ENCODE results near the gene ASF1B.
A peak's percentile ranks its signal among the peaks of the same experiment; 100 is the strongest.
"Not testable (repeated sequence)": the region's sequence is repeated elsewhere in the genome, so short reads cannot be mapped to it uniquely, and the experiment has no call there.

Gene ASF1B

DNA sequence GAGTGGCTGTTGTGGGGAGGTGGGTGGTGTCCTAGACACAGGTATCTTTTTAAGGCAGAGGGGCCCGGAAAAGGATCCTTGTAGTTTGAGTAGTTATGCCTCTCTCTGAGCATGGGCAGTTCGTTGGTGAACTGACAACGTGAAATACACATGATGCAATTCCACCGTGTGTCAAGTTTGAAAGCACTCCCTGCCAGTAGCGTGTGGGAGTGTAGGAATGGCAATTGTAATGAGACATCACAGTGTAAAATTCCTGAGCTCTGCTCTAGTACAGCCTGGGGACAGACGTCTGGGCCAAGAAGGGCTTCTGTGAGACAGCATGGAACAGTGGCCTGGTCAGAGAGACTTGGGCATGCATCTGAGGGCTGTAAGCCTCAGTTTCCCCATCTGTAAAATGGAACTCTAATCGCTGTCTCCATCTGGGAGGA, 10.4 kb upstream of the ASF1B start:
- DNase-seq (ENCODE audit: extremely low read depth, low read depth): no peak
- H3K4me3 ChIP-seq (replicated peaks; ENCODE audit: low read depth, low read length): no peak overlapping the region
- no peak for TF ChIP-seq CTCF (IDR thresholded peaks at IDR 0.05; ENCODE audit: low read depth, low read length, missing control alignments)

- DNase-seq (ENCODE audit: extremely low read depth, low read depth): not testable (repeated sequence)
Observed at GRCh38 chr19:14146169-14146568, 9.8 kb upstream of the ASF1B start.

DNA sequence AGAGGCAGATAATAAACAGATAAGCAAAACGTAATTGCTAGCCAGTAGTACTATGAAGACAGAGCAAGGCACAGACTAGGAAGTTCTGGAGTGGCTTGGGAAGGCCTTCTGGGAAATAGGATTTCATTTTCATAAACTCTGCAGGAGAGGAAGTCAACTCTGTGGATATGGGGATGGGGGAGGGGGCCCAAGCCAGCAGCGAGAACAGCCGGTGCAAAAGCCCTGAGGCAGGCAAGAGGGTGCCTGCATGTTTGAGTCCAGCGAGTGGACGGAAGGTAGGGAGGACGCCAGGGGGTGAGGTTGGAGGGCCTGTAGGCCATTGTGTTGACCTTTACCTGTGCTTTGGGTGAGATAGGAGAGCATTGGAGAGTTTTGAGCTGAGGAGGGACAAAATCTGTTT, 9.0 kb upstream of the ASF1B start:
- H3K4me3 ChIP-seq (replicated peaks; ENCODE audit: low read depth, low read length): no peak overlapping the region
- TF ChIP-seq CTCF (IDR thresholded peaks at IDR 0.05; ENCODE audit: low read depth, low read length, missing control alignments): no peak
- DNase-seq (ENCODE audit: extremely low read depth, low read depth): no peak

More at GRCh38 chr19:14146169-14146568, 9.8 kb upstream of the ASF1B start:
- not testable (repeated sequence) for H3K4me3 ChIP-seq (replicated peaks; ENCODE audit: low read depth, low read length)

DNA sequence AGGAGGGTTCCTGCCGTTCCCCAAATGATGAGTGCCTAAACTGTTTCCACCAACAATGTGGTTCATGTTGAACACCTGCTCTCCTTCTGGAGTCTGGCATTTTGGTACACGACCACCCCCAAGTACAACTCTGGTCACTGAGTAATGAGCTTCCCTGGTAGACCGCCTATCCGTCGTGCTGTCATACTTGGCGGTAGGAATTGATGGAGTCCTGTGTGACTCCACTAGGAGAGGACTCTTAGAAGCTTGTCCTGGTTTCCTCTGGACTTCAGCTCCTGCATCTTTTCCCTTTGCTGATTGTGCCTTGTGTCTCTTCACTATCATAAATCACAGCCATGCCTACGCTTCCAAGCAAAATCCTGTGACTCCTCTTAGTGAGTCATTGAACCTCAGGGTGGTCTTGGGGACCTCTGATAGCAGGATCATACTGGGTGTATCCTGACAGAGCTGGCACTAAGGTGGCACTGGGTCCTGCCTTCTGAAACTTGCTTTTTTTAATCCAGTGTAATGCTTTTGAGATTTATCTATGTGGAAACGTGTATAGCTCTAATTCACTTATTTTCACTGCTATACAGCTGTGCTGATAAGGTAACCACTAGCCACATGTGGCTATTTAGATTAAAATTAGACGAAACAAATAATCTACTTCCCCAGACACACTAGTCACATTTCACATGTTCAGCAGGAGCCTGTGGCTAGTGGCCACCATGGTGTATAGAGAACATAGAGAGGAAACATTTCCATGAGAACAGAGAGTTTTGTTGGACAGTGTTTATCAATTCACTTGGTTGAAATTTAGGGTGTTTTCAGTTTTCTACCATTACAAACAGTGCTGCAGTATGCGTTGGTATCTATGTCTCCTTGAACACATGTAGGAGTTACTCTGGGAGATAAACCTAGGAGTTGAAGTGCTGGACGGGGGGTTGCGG, 6.1 kb upstream of the ASF1B start:
- DNase-seq (ENCODE audit: extremely low read depth, low read depth): no peak
- TF ChIP-seq CTCF (IDR thresholded peaks at IDR 0.05; ENCODE audit: low read depth, low read length, missing control alignments): no peak
- H3K4me3 ChIP-seq (replicated peaks; ENCODE audit: low read depth, low read length): no peak overlapping the region

- H3K4me3 ChIP-seq (replicated peaks; ENCODE audit: low read depth, low read length): no peak overlapping the region
- DNase-seq (ENCODE audit: extremely low read depth, low read depth): no peak
- no peak for TF ChIP-seq CTCF (IDR thresholded peaks at IDR 0.05; ENCODE audit: low read depth, low read length, missing control alignments)
Observed at GRCh38 chr19:14141041-14141440, 4.7 kb upstream of the ASF1B start.

DNA sequence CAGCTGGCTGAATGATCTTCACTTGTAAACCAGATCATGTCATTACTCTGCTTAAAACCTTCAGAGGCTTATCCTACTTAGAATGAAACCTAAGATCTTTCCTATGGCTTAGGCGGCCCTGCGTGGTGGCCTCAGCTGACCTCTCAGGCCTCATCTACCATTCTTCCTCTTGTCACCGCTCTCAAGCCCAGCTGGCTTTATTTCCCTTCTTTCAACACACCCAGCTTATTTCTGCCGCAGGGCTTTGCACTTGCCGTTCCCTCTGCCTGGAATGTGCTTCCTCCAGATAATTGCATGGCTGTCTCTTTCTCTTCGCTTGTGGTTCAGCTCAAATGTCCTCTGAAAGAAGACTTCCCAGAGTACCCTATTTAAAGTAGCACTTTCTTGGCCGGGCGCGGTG, 3.6 kb upstream of the ASF1B start:
- TF ChIP-seq CTCF (IDR thresholded peaks at IDR 0.05; ENCODE audit: low read depth, low read length, missing control alignments): no peak
- peak; percentile 15 for DNase-seq (ENCODE audit: extremely low read depth, low read depth)
- no peak overlapping the region for H3K4me3 ChIP-seq (replicated peaks; ENCODE audit: low read depth, low read length)

DNA sequence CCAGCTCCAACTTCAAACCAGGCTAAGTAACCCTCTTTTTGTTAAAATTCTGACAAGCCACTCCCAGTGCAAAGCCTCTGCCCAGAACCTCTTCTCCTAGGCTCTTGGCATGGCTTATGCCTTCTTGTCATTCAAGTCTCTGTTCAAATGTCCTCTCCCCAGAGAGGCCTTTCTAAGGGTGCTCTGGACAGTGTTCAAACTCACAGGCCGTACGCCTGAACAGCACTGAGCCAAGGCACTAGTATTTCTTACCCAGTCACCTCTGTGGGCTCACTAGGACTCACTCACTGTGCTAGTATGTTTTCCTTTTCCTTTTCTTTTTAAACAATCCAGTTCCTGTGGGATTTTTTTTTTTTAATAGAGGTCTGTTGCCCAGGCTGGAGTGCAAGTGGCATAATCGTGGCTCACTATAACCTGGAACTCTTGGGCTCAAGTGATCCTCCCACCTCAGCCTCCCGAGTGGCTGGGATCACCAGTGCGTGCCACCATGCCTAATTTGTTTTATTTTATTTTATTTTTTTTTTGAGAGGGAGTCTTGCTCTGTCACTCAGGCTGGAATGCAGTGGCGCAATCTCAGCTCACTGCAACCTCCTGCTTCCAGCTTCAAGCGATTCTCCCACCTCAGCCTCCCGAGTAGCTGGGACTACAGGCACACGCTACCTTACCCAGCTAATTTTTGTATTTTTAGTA, 2.3 kb upstream of the ASF1B start:
- 0 out of 2 replicates have a peak overlapping the region, but pooled peaks have one; percentile 4 for H3K4me3 ChIP-seq (replicated peaks; ENCODE audit: low read depth, low read length)
- TF ChIP-seq CTCF (IDR thresholded peaks at IDR 0.05; ENCODE audit: low read depth, low read length, missing control alignments): no peak
- DNase-seq (ENCODE audit: extremely low read depth, low read depth): no peak

All from HFF-Myc (cell line).